ENCODE results near the gene EGR2.
"Not testable (repeated sequence)": the region's sequence is repeated elsewhere in the genome, so short reads cannot be mapped to it uniquely, and the experiment has no call there.

EGR2 gene

GRCh38 chr10:62790019-62790555 lies 26.1 kb downstream of the EGR2 start:
- H3K27ac ChIP-seq (ENCODE audit: low read depth, low read length), result no peak overlapping the region
- H3K9me3 ChIP-seq (ENCODE audit: low read length), result no peaks in the 10 kb centered on the region
- no peaks in the 10 kb centered on the region for H3K36me3 ChIP-seq (ENCODE audit: insufficient read depth, low read length)
- no peaks in the 10 kb centered on the region for H3K4me1 ChIP-seq (ENCODE audit: insufficient read depth, low read length)
- H3K27me3 ChIP-seq (ENCODE audit: control insufficient read depth in 1 of 2, insufficient read depth in 2 of 2, low read length in 2 of 2), result no peaks in the 10 kb centered on the region
- H3K4me3 ChIP-seq (ENCODE audit: low read depth in 1 of 2, low read length in 2 of 2), result no peak overlapping the region
- H3K9ac ChIP-seq (ENCODE audit: low read length), result no peak overlapping the region

GRCh38 chr10:62788861-62789467 lies 27.2 kb downstream of the EGR2 start:
- Histone ChIP-seq H3K4me1 (ENCODE audit: insufficient read depth, low read length) (no peaks in the 10 kb centered on the region), H3K4me3 (ENCODE audit: low read depth in 1 of 2, low read length in 2 of 2) (no peak overlapping the region), H3K36me3 (ENCODE audit: insufficient read depth, low read length) (no peaks in the 10 kb centered on the region), H3K27me3 (ENCODE audit: control insufficient read depth in 1 of 2, insufficient read depth in 2 of 2, low read length in 2 of 2) (no peaks in the 10 kb centered on the region), H3K9ac (ENCODE audit: low read length) (no peak overlapping the region), H3K27ac (ENCODE audit: low read depth, low read length) (no peak overlapping the region), H3K9me3 (ENCODE audit: low read length) (no peaks in the 10 kb centered on the region)

DNA sequence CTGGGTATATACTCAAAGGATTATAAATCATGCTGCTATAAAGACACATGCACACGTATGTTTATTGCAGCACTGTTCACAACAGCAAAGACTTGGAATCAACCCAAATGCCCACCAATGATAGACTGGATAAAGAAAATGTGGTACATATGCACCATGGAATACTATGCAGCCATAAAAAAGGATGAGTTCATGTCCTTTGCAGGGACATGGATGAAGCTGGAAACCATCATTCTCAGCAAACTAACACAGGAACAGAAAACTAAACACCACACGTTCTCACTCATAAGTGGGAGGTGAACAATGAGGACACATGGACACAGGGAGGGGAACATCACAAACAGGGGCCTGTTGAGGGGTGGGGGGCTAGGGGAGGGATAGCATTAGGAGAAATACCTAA lies 27.9 kb downstream of the EGR2 start:
- not testable (repeated sequence) for H3K27ac ChIP-seq (ENCODE audit: low read depth, low read length); H3K9me3 ChIP-seq (ENCODE audit: low read length); H3K9ac ChIP-seq (ENCODE audit: low read length); H3K4me3 ChIP-seq (ENCODE audit: low read depth in 1 of 2, low read length in 2 of 2); H3K27me3 ChIP-seq (ENCODE audit: control insufficient read depth in 1 of 2, insufficient read depth in 2 of 2, low read length in 2 of 2); H3K36me3 ChIP-seq (ENCODE audit: insufficient read depth, low read length); H3K4me1 ChIP-seq (ENCODE audit: insufficient read depth, low read length)

- H3K36me3 ChIP-seq (ENCODE audit: insufficient read depth, low read length); H3K9me3 ChIP-seq (ENCODE audit: low read length); H3K4me1 ChIP-seq (ENCODE audit: insufficient read depth, low read length); H3K27me3 ChIP-seq (ENCODE audit: control insufficient read depth in 1 of 2, insufficient read depth in 2 of 2, low read length in 2 of 2); H3K27ac ChIP-seq (ENCODE audit: low read depth, low read length); H3K9ac ChIP-seq (ENCODE audit: low read length); H3K4me3 ChIP-seq (ENCODE audit: low read depth in 1 of 2, low read length in 2 of 2): not testable (repeated sequence)
Measured at GRCh38 chr10:62784537-62784936, 31.6 kb downstream of the EGR2 start.

DNA sequence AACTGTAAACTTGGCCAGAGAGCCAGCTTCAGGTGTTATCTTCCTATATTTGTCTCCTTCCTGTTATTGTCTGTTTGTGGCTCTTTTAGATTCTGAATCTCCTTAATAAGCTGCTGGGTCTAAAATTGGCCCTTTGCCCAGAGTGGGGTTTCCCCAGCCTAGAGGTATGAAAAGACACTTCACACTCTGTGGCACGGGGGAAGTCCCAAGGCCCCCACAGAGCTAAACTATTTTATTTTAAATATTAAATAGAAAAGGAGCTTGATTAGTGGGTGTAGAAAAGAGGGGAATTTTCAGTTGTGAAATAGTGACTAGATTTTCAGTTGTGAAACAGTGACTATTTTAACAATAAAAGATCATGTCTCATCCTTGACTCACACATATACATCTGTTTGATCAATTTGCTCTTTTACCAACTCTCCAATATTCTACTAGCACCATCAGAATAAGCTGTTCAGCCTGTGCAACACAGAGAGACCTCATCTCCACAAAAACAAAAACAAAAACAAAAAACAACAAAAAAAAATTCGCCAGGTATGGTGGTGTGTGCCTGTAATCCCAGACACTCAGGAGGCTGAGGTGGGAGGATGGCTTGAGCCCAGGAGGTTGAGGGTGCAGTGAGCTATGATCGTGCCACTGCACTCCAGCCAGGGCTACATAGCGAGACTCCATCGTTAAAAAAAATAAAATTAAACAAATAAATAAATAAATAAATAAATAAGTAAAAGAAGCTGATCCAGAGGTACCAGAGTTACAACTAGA lies 36.5 kb downstream of the EGR2 start:
- Histone ChIP-seq H3K4me3 (ENCODE audit: low read depth in 1 of 2, low read length in 2 of 2) (no peak overlapping the region), H3K9ac (ENCODE audit: low read length) (no peak overlapping the region), H3K36me3 (ENCODE audit: insufficient read depth, low read length) (no peaks in the 10 kb centered on the region), H3K9me3 (ENCODE audit: low read length) (peaks cover 4% of the 10 kb centered on the region), H3K27me3 (ENCODE audit: control insufficient read depth in 1 of 2, insufficient read depth in 2 of 2, low read length in 2 of 2) (no peaks in the 10 kb centered on the region), H3K27ac (ENCODE audit: low read depth, low read length) (no peak overlapping the region), H3K4me1 (ENCODE audit: insufficient read depth, low read length) (no peaks in the 10 kb centered on the region)

GRCh38 chr10:62778125-62778524 lies 38.0 kb downstream of the EGR2 start:
- H3K9ac ChIP-seq (ENCODE audit: low read length), result no peak overlapping the region
- H3K27ac ChIP-seq (ENCODE audit: low read depth, low read length), result no peak overlapping the region
- no peak overlapping the region for H3K4me3 ChIP-seq (ENCODE audit: low read depth in 1 of 2, low read length in 2 of 2)

GRCh38 chr10:62772186-62772974 lies 43.8 kb downstream of the EGR2 start:
- H3K36me3 ChIP-seq (ENCODE audit: insufficient read depth, low read length), result no peaks in the 10 kb centered on the region
- H3K27me3 ChIP-seq (ENCODE audit: control insufficient read depth in 1 of 2, insufficient read depth in 2 of 2, low read length in 2 of 2), result no peaks in the 10 kb centered on the region
- H3K9ac ChIP-seq (ENCODE audit: low read length), result no peak overlapping the region
- H3K4me1 ChIP-seq (ENCODE audit: insufficient read depth, low read length), result no peaks in the 10 kb centered on the region
- H3K27ac ChIP-seq (ENCODE audit: low read depth, low read length), result no peak overlapping the region
- H3K9me3 ChIP-seq (ENCODE audit: low read length), result peaks cover 4% of the 10 kb centered on the region
- H3K4me3 ChIP-seq (ENCODE audit: low read depth in 1 of 2, low read length in 2 of 2), result no peak overlapping the region

More at GRCh38 chr10:62778125-62778524, 38.0 kb downstream of the EGR2 start:
- H3K4me1 ChIP-seq (ENCODE audit: insufficient read depth, low read length), result no peaks in the 10 kb centered on the region
- peaks cover 4% of the 10 kb centered on the region for H3K9me3 ChIP-seq (ENCODE audit: low read length)
- no peaks in the 10 kb centered on the region for H3K27me3 ChIP-seq (ENCODE audit: control insufficient read depth in 1 of 2, insufficient read depth in 2 of 2, low read length in 2 of 2)
- no peaks in the 10 kb centered on the region for H3K36me3 ChIP-seq (ENCODE audit: insufficient read depth, low read length)

DNA sequence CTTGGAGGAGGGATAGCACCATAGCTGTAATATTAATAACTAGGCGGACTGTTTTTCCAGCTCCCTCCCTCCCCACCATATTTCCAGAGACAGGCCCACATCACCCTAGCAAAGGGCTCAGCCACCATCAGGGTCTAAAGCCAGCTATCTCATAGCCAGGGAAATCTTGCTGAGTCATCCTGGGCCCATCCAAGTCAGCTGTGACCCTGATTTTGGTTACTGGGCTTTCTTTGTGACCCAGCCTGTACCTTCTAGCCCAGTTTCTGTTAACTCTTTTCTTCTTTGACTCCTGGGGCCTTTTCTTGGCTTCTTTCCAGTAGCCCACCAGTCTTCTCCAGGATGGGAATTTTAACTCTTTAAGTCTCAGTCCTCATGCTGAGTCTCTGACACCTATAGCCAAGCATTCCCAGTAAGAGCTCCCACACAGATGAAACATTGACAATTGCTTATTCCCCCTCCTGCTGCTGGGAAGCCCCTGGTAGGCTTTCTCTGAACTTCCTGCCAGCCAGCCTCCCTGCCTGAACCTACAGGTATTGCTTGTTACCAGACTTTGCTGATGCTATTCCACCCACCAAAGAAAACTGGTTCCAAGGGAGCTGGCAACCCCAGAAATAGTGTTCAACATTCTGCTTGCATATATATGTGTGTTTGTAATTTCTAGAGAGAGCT lies 46.5 kb downstream of the EGR2 start:
- Histone ChIP-seq H3K27ac (ENCODE audit: low read depth, low read length) (no peak overlapping the region), H3K4me3 (ENCODE audit: low read depth in 1 of 2, low read length in 2 of 2) (no peak overlapping the region)

DNA sequence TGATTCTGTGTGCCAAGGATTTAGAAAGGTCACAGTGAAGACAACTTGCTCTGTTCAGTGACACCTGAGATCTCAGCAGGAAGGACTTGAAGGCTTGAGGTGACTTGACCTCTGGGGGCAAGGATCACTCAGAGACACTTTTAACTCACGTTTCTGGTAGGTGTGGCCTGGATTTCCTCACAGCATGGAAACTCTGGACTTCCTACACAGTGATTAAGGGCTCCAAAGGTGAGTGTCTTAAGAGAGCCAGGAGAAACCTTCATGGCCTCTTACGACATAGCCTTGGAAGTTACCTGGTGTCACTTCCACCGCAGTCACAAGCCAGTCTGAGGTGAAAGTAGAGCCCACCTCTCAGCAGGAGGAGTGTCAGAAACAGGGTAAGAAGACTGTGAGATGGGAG lies 49.8 kb downstream of the EGR2 start:
- H3K27me3 ChIP-seq (ENCODE audit: control insufficient read depth in 1 of 2, insufficient read depth in 2 of 2, low read length in 2 of 2), result no peaks in the 10 kb centered on the region
- H3K27ac ChIP-seq (ENCODE audit: low read depth, low read length), result no peak overlapping the region
- H3K4me3 ChIP-seq (ENCODE audit: low read depth in 1 of 2, low read length in 2 of 2), result no peak overlapping the region
- no peaks in the 10 kb centered on the region for H3K4me1 ChIP-seq (ENCODE audit: insufficient read depth, low read length)
- H3K9ac ChIP-seq (ENCODE audit: low read length), result no peak overlapping the region
- no peaks in the 10 kb centered on the region for H3K36me3 ChIP-seq (ENCODE audit: insufficient read depth, low read length)
- no peaks in the 10 kb centered on the region for H3K9me3 ChIP-seq (ENCODE audit: low read length)

More for the DNA sequence above, 46.5 kb downstream of the EGR2 start:
- Histone ChIP-seq H3K27me3 (ENCODE audit: control insufficient read depth in 1 of 2, insufficient read depth in 2 of 2, low read length in 2 of 2) (no peaks in the 10 kb centered on the region), H3K36me3 (ENCODE audit: insufficient read depth, low read length) (no peaks in the 10 kb centered on the region), H3K4me1 (ENCODE audit: insufficient read depth, low read length) (no peaks in the 10 kb centered on the region), H3K9ac (ENCODE audit: low read length) (no peak overlapping the region), H3K9me3 (ENCODE audit: low read length) (no peaks in the 10 kb centered on the region)

DNA sequence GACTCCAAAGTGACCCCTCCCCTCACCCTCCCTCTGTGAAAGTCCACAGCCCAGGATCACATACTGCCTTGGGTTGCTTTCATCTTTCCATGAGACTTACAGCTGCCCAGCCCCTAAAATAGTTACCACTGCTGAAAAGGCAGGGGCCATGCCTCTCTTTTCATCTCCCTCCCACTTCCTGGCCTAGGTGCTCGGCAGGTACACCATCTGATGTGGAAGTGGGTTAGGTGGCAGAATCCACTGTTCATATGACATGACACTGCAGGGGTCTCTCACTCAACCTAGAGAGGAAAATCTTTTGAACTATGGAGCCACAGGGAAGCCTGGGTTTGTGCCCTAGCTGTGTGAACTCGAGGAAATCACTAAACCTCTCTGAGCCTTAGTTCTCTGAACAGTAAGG lies 50.4 kb downstream of the EGR2 start:
- H3K27ac ChIP-seq (ENCODE audit: low read depth, low read length), result no peak overlapping the region
- H3K9ac ChIP-seq (ENCODE audit: low read length), result no peak overlapping the region
- H3K27me3 ChIP-seq (ENCODE audit: control insufficient read depth in 1 of 2, insufficient read depth in 2 of 2, low read length in 2 of 2), result no peaks in the 10 kb centered on the region
- no peaks in the 10 kb centered on the region for H3K36me3 ChIP-seq (ENCODE audit: insufficient read depth, low read length)
- no peak overlapping the region for H3K4me3 ChIP-seq (ENCODE audit: low read depth in 1 of 2, low read length in 2 of 2)
- H3K4me1 ChIP-seq (ENCODE audit: insufficient read depth, low read length), result no peaks in the 10 kb centered on the region
- H3K9me3 ChIP-seq (ENCODE audit: low read length), result no peaks in the 10 kb centered on the region

DNA sequence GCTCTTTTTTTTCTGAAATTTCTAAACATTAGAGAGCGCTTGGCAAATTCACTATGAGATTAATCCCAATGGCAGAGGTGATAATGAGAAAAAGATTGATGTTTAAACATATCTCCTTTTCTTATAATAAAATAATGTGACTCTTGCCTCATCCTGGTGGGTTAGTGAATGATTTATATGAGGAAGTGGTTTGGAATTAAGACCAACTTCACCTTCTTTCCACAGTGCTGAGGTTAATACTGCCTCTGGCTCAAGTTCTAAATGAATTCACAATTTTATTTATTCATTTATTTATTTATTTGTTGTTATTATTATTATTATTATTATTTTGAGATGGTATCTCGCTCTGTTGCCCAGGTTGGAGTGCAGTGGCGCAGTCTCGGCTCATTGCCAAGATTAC lies 52.2 kb downstream of the EGR2 start:
- Histone ChIP-seq H3K36me3 (ENCODE audit: insufficient read depth, low read length) (no peaks in the 10 kb centered on the region), H3K4me3 (ENCODE audit: low read depth in 1 of 2, low read length in 2 of 2) (no peak overlapping the region)

More for the DNA sequence above, 52.2 kb downstream of the EGR2 start:
- H3K9me3 ChIP-seq (ENCODE audit: low read length), result no peaks in the 10 kb centered on the region
- no peak overlapping the region for H3K9ac ChIP-seq (ENCODE audit: low read length)
- no peak overlapping the region for H3K27ac ChIP-seq (ENCODE audit: low read depth, low read length)
- H3K4me1 ChIP-seq (ENCODE audit: insufficient read depth, low read length), result no peaks in the 10 kb centered on the region
- no peaks in the 10 kb centered on the region for H3K27me3 ChIP-seq (ENCODE audit: control insufficient read depth in 1 of 2, insufficient read depth in 2 of 2, low read length in 2 of 2)
